Activated naive CD8-positive, alpha-beta T cell treated with anti-CD3 and anti-CD28 coated beads, Interleukin-2, amount 50 U/mL, for 24 hours (primary cell): Measurements from ENCODE around the gene FAM78A.
"Not testable (repeated sequence)": the region's sequence is repeated elsewhere in the genome, so short reads cannot be mapped to it uniquely, and the experiment has no call there.

Experiments used
- ATAC-seq: fragments of 150-1000 bp; cut with Tn5 transposase; one replicate; pipeline ENCODE4 v1.10.0; 2021
- DNase-seq: peaks from one replicate; pipeline ENCODE4 v3.0.0; 2021
- H3K27ac Mint-ChIP-seq: one replicate; pipeline ENCODE4 v1.8.0; 2021; ENCODE audit warnings: mild to moderate bottlenecking, mixed read lengths
- H3K27me3 Mint-ChIP-seq: one replicate; pipeline ENCODE4 v1.8.0; 2021; ENCODE audit warnings: mixed read lengths
- H3K36me3 Mint-ChIP-seq: one replicate; pipeline ENCODE4 v1.8.0; 2021; ENCODE audit warnings: low read depth, mixed read lengths
- H3K4me1 Mint-ChIP-seq: one replicate; pipeline ENCODE4 v1.8.0; 2021; ENCODE audit warnings: mixed read lengths
- H3K4me3 Mint-ChIP-seq: one replicate; pipeline ENCODE4 v1.8.0; 2021; ENCODE audit warnings: mild to moderate bottlenecking, moderate library complexity, mixed read lengths
- H3K9me3 Mint-ChIP-seq: one replicate; pipeline ENCODE4 v1.8.0; 2021; ENCODE audit warnings: mixed read lengths

The FAM78A gene

GRCh38 chr9:131278702-131279111 lies 2.4 kb upstream of the FAM78A start:
- DNase-seq (no peak), ATAC-seq (no peak)
- Mint-ChIP-seq H3K4me3 (no peak overlapping the region), H3K36me3 (peaks cover 25% of the 10 kb centered on the region), H3K27me3 (peaks cover 9% of the 10 kb centered on the region), H3K9me3 (no peaks in the 10 kb centered on the region), H3K4me1 (peaks cover 24% of the 10 kb centered on the region), H3K27ac (peak overlapping the region; percentile 52)

DNA sequence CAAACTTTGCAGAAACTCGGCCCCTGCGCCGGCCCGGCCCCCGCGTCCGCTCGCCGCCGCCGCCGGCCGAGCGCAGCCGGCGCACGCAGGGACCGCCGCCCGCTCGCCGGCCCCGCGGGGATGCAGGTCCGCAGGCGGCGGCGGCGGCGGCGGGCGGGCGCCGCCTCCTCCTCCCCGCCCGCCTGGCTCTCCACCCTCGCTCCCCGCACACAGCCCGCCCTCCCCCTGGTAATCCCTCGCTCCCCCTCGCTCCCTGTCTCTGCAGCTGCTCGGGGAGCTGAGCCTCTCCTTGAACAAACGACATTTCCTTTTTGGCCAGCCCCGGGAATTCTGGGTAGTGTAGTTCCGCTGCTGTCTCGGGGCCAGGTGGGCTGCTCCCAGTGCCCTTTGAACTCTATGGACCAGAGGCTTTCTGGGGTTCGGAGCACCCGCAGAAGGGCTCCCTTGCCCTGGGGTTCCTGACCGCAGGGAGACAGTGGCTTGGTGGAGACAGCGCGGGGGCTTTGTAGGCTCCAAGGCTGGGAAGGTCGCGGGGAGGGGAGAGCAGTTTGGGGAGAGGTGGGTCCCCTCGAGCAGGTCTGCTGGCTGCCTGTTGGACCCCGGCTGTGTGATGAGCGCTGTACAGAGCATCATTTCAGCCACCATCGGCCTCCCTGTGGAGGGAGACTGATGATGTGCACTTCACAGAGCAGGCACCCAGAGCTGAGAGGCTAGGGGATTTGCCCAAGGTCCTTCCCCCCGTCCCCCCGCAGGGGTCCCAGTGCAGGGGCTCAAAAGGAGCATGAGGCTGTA lies 1.8 kb upstream of the FAM78A start:
- peaks cover 23% of the 10 kb centered on the region for H3K4me1 Mint-ChIP-seq
- peak; percentile 53 for ATAC-seq

DNA sequence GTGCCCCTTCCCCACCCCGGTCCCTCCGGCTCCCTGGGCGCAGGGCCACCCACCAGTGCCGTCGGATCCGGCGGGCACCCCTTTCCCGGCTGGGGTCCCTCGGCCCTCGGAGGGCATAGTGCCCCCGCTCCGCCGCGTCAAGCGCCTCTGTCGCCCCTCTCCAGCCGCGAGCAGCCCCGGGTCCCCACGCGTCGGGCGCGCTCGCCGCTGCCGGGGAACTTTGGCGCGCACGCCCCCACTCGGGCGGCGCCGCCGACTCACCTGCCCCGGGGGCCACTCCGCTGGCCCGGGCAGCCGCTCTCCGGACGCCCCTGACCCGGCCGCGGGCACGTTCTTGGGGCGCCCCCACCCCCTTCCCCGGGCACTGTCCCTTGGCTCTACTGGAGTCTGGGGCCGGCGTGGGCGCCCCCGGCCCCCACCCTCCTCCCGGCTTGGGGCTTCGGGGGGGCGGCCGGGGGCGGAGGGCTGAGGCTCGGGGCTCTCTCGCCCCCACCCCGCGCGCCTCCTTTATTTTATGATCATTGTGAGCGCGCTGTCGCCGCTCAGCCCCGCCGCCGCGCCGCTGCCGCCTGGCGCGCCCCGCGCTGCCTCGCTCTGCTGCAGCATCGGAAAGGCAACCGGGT lies 1.1 kb upstream of the FAM78A start:
- Mint-ChIP-seq H3K27ac (no peak overlapping the region), H3K27me3 (peaks cover 6% of the 10 kb centered on the region), H3K4me1 (peaks cover 27% of the 10 kb centered on the region), H3K9me3 (no peaks in the 10 kb centered on the region), H3K4me3 (no peak overlapping the region), H3K36me3 (peaks cover 34% of the 10 kb centered on the region)
- DNase-seq (peak; percentile 38), ATAC-seq (peak; percentile 3)

More for the DNA sequence above, 1.8 kb upstream of the FAM78A start:
- Mint-ChIP-seq H3K27me3 (peaks cover 6% of the 10 kb centered on the region), H3K36me3 (peaks cover 31% of the 10 kb centered on the region), H3K9me3 (no peaks in the 10 kb centered on the region), H3K27ac (peak overlapping the region; percentile 52), H3K4me3 (peak overlapping the region; percentile 79)
- DNase-seq, result peak; percentile 75

GRCh38 chr9:131276891-131277286 lies 579 bp upstream of the FAM78A start:
- peak; percentile 9 for ATAC-seq
- peak; percentile 53 for DNase-seq

DNA sequence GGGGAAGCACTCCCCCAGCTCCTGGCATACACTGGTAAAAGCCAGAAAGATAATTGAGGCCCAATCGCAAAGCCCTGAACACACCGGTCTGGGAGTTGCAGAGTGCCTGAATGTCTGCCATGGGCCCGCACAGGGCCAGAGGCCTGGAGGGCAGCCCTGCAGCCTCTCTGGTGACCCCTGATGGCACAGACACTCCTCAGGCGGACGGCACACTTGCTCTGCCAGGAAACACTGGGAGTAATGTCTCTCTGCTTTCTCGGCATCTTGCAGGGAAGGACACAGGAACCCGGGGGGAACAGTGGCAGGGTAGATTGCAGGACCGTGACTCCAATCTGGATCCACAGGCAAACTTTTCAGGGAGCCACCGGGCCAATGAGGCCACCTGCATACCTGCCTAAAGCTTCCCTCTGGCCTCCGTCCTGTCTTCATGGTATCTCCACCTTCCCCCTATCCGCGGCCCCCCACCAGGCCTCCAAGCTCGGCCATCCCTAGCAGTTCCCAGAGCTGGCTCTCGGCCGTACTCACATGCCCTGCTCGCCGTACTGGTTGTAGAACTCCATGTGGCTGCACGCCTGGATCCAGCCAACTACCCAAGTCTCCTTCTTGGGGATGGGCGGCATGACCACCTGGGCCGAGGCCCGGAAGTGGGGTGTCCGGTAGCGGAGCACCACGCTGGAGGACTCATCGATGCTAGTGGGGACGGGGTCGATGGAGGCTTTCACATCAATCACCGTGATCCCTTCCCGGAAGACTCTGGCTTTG lies 797 bp downstream of the FAM78A start:
- ATAC-seq (peak; percentile 8), DNase-seq (peak; percentile 54)
- no peaks in the 10 kb centered on the region for H3K9me3 Mint-ChIP-seq
- H3K27ac Mint-ChIP-seq, result peak overlapping the region; percentile 98
- peaks cover 36% of the 10 kb centered on the region for H3K36me3 Mint-ChIP-seq
- H3K4me1 Mint-ChIP-seq, result peaks cover 36% of the 10 kb centered on the region
- H3K27me3 Mint-ChIP-seq, result no peaks in the 10 kb centered on the region
- H3K4me3 Mint-ChIP-seq, result peak overlapping the region; percentile 98

More at GRCh38 chr9:131276891-131277286, 579 bp upstream of the FAM78A start:
- peaks cover 34% of the 10 kb centered on the region for H3K36me3 Mint-ChIP-seq
- H3K9me3 Mint-ChIP-seq, result no peaks in the 10 kb centered on the region
- H3K27ac Mint-ChIP-seq, result no peak overlapping the region
- peaks cover 27% of the 10 kb centered on the region for H3K4me1 Mint-ChIP-seq
- peaks cover 1% of the 10 kb centered on the region for H3K27me3 Mint-ChIP-seq
- H3K4me3 Mint-ChIP-seq, result peak overlapping the region; percentile 46

DNA sequence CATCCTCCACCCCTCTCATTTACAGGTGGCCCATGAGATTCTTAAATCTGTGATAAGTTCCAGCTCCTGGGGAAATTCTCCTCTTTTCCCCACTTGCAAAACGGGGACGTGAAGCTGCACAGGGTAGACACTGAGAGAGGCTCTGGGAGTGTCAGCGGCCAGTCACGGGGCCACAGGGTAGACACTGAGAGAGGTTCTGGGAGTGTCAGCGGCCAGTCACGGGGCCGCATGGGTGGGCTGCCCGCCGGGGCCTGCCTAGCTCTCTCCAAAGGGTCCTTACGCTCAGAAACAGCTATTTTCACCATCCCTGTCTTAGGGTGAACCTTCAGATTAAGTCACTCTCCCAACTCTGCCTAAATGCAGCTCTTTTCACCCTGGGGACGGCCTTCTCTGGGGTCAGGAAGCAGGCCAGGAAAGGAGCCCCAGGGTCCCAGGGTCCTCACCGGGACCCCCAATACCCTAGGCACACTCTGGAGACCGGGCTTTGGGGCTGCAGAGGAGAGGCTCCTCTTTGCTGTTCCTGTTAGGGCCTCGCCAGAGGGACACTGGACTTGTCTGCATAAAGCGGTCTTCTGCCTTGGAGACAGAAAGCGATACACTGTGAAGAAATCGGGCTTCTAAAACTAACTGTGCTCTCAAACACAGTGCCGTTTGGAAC lies 1.5 kb downstream of the FAM78A start:
- ATAC-seq, result peak; percentile 13

GRCh38 chr9:131273856-131274673 lies 2.2 kb downstream of the FAM78A start:
- Mint-ChIP-seq H3K36me3 (peaks cover 38% of the 10 kb centered on the region), H3K27me3 (no peaks in the 10 kb centered on the region), H3K27ac (peak overlapping the region; percentile 98), H3K9me3 (no peaks in the 10 kb centered on the region), H3K4me3 (peak overlapping the region; percentile 98), H3K4me1 (peaks cover 47% of the 10 kb centered on the region)
- ATAC-seq (no peak), DNase-seq (peak; percentile 39)

More for the DNA sequence above, 1.5 kb downstream of the FAM78A start:
- DNase-seq, result peak; percentile 50
- Mint-ChIP-seq H3K36me3 (peaks cover 36% of the 10 kb centered on the region), H3K4me1 (peaks cover 41% of the 10 kb centered on the region), H3K4me3 (peak overlapping the region; percentile 98), H3K27ac (peak overlapping the region; percentile 98), H3K9me3 (no peaks in the 10 kb centered on the region), H3K27me3 (no peaks in the 10 kb centered on the region)

DNA sequence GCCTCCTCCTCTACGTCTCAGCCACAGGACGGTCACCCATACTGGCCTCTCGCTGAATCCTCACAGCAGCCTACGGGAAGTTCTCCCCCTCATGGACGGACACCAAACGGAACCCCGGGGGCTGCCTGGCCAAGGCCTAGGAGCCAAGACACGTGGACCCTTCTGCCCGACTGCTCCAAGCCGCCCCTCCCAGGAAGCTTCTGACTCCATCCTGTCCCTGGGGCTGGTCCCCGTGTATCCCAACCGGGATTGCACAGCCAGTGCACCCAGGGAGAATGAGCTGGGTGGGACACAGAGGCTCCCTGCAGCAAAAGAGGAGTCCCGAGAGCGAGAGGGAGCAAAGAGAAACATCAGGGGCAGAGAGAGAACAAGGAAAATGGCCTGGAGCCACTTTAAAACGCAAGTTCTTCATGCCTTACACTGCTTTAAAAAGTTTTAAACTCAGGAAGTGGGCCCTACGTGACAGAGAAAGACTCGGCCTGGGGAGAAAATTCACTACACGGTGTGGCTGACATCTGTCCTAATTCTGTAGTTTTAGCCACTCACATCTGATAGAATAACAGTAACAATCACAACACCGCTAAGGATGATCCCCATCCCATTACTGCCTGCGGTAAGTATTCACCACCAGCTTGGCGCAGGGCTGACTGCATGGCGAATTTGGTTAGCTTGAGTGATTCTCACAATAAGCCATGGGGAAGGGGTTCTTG lies 3.0 kb downstream of the FAM78A start:
- Mint-ChIP-seq H3K9me3 (no peaks in the 10 kb centered on the region), H3K4me1 (peaks cover 47% of the 10 kb centered on the region), H3K36me3 (peaks cover 38% of the 10 kb centered on the region), H3K27ac (peak overlapping the region; percentile 98), H3K4me3 (peak overlapping the region; percentile 98), H3K27me3 (no peaks in the 10 kb centered on the region)
- no peak for ATAC-seq
- peak; percentile 56 for DNase-seq

DNA sequence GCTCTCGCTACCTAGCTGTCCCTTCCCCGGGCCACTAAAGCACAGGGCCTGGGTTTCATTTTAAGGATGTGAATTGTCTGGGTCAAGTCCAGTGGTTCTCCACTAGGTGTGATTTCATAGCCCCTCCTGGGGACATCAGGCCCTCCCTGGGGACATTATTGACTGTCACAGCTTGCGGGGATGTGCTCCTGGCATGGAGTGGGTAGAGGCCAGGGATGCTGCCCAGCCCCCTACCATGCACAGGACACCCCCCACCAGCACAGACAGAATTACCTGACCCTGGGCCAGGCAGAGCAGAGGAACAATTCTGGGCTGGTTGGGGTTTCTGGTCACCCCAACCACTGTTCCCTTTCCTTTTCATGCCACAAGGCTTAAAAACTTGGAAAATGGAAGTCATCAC lies 4.1 kb downstream of the FAM78A start:
- no peaks in the 10 kb centered on the region for H3K27me3 Mint-ChIP-seq
- DNase-seq (no peak), ATAC-seq (no peak)
- H3K4me3 Mint-ChIP-seq, result peak overlapping the region; percentile 98
- H3K27ac Mint-ChIP-seq, result peak overlapping the region; percentile 98
- peaks cover 52% of the 10 kb centered on the region for H3K4me1 Mint-ChIP-seq
- no peaks in the 10 kb centered on the region for H3K9me3 Mint-ChIP-seq
- H3K36me3 Mint-ChIP-seq, result peaks cover 38% of the 10 kb centered on the region

DNA sequence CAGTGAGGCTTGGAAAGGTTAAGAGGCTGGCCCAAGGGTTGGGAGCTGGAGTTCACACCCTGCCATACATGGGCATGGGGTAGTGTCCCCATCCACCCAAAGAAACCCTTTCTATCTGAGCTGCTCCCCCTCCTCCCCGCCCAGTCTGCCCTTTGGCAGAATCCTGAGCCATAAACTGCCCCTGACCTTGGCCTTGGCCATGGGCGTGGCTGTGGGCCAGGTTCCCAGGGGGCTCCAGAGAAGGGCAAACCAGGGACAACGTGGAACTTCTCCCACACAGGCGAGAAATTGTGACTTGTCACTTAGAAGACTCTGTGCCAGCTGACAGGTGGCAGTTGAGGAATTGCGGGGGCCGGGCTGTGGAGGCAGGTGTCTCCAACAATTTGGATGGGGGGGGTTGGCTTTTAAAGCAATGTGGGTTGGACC lies 4.8 kb downstream of the FAM78A start:
- H3K4me3 Mint-ChIP-seq, result peak overlapping the region; percentile 98
- peak overlapping the region; percentile 98 for H3K27ac Mint-ChIP-seq
- peaks cover 59% of the 10 kb centered on the region for H3K4me1 Mint-ChIP-seq
- no peaks in the 10 kb centered on the region for H3K27me3 Mint-ChIP-seq
- DNase-seq (no peak), ATAC-seq (no peak)
- no peaks in the 10 kb centered on the region for H3K9me3 Mint-ChIP-seq
- H3K36me3 Mint-ChIP-seq, result peaks cover 38% of the 10 kb centered on the region

- peaks cover 65% of the 10 kb centered on the region for H3K4me1 Mint-ChIP-seq
- H3K27me3 Mint-ChIP-seq, DNase-seq, ATAC-seq, H3K9me3 Mint-ChIP-seq: not testable (repeated sequence)
- peak overlapping the region; percentile 98 for H3K27ac Mint-ChIP-seq
- H3K4me3 Mint-ChIP-seq, result peak overlapping the region; percentile 98
- H3K36me3 Mint-ChIP-seq, result peaks cover 37% of the 10 kb centered on the region
Measured at GRCh38 chr9:131271016-131271273, 5.4 kb downstream of the FAM78A start.

GRCh38 chr9:131270171-131271015 lies 5.9 kb downstream of the FAM78A start:
- peaks cover 70% of the 10 kb centered on the region for H3K4me1 Mint-ChIP-seq
- H3K9me3 Mint-ChIP-seq, result no peaks in the 10 kb centered on the region
- H3K27me3 Mint-ChIP-seq, result no peaks in the 10 kb centered on the region
- peak overlapping the region; percentile 98 for H3K27ac Mint-ChIP-seq
- ATAC-seq (peak; percentile 17), DNase-seq (peak; percentile 68)
- H3K36me3 Mint-ChIP-seq, result peaks cover 32% of the 10 kb centered on the region
- peak overlapping the region; percentile 98 for H3K4me3 Mint-ChIP-seq
